CD8-positive, alpha-beta memory T cell (primary cell): ENCODE data around the gene TBCEL. TPM values are rescaled to one million over a fixed set of nuclear protein-coding genes. Genes with fewer than 3 reads are reported as not detected.

ENCODE experiments used
- CTCF ChIA-PET: fragments of 350-600 bp; sonication (Branson Sonifier 250); formaldehyde crosslinking; loops from one replicate; lab custom pipeline; 2021; ENCODE audit warnings: antibody characterized with exemption; lab: Charles Lee
- POLR2A ChIA-PET: fragments of 350-600 bp; sonication (Branson Sonifier 250); formaldehyde crosslinking; loops from one replicate; lab custom pipeline; 2021; ENCODE audit warnings: antibody characterized with exemption; lab: Charles Lee
- DNase-seq, 5 donors: peaks; one replicate each; pipeline versions ENCODE4 v3.0.0 to v3.0.0-alpha.2; 2020 to 2022; ENCODE audit warnings: mixed read lengths in 1 of 5
- H3K27ac ChIP-seq: one replicate; pipeline ENCODE4 v1.7.0; 2013; ENCODE audit warnings: low read depth, mild to moderate bottlenecking, low read length, moderate library complexity
- H3K27me3 ChIP-seq: 2 replicates; pipeline ENCODE4 v1.7.0; 2013; ENCODE audit warnings: low read length, mild to moderate bottlenecking; ENCODE audit not compliant: insufficient read depth, poor library complexity, severe bottlenecking
- H3K36me3 ChIP-seq: 2 replicates; pipeline ENCODE4 v1.7.0; 2013; ENCODE audit warnings: mild to moderate bottlenecking, low read length, moderate library complexity; ENCODE audit not compliant: insufficient read depth
- H3K4me1 ChIP-seq: 2 replicates; pipeline ENCODE4 v1.7.0; 2013; ENCODE audit warnings: mild to moderate bottlenecking, low read length, moderate library complexity; ENCODE audit not compliant: insufficient read depth
- H3K4me3 ChIP-seq: 2 replicates; pipeline ENCODE4 v1.7.0; 2013; ENCODE audit warnings: mild to moderate bottlenecking, low read length
- H3K9me3 ChIP-seq: 2 replicates; pipeline ENCODE4 v1.7.0; 2013; ENCODE audit warnings: mild to moderate bottlenecking, low read length
- H3K27ac Mint-ChIP-seq, 8 donors: one replicate each; pipeline ENCODE4 v1.8.0; 2020 to 2021; ENCODE audit warnings: mixed read lengths in 8 of 8, mild to moderate bottlenecking in 6 of 8, inconsistent platforms in 3 of 8, moderate library complexity in 3 of 8
- H3K27me3 Mint-ChIP-seq, 2 donors: one replicate each; pipeline ENCODE4 v1.8.0; 2020 to 2021; ENCODE audit warnings: mixed read lengths in 2 of 2, mild to moderate bottlenecking in 1 of 2, moderate library complexity in 1 of 2
- H3K36me3 Mint-ChIP-seq, 3 donors: one replicate each; pipeline ENCODE4 v1.8.0; 2020 to 2021; ENCODE audit warnings: mixed read lengths in 3 of 3, inconsistent platforms in 1 of 3, mild to moderate bottlenecking in 1 of 3
- H3K4me1 Mint-ChIP-seq, 3 donors: one replicate each; pipeline ENCODE4 v1.8.0; 2020 to 2021; ENCODE audit warnings: mixed read lengths in 3 of 3, inconsistent platforms in 1 of 3, mild to moderate bottlenecking in 1 of 3
- H3K4me3 Mint-ChIP-seq, 7 donors: one replicate each; pipeline ENCODE4 v1.8.0; 2020 to 2021; ENCODE audit warnings: mixed read lengths in 7 of 7, mild to moderate bottlenecking in 6 of 7, moderate library complexity in 4 of 7, inconsistent platforms in 2 of 7
- H3K9me3 Mint-ChIP-seq, 5 donors: one replicate each; pipeline ENCODE4 v1.8.0; 2020 to 2022; ENCODE audit warnings: mixed read lengths in 5 of 5, mild to moderate bottlenecking in 3 of 5, moderate library complexity in 2 of 5, inconsistent platforms in 1 of 5
- polyA plus RNA-seq: library from polyadenylated mRNA; unstranded; fragments of 300-500 nt; fragmentation: Illumina TruSeq; gene quantifications from one replicate; pipeline ENCODE4 v1.2.3, GENCODE V29; 2021
- total RNA-seq, 2 experiments: library from RNA; stranded (reverse); gene quantifications; one replicate each; pipeline ENCODE4 v1.2.3, GENCODE V29; 2021

Gene TBCEL
- total and polyA plus RNA-seq, 3 experiments from 2014 or later: 2.6 to 13.2 (median 12.1) TPM

DNA sequence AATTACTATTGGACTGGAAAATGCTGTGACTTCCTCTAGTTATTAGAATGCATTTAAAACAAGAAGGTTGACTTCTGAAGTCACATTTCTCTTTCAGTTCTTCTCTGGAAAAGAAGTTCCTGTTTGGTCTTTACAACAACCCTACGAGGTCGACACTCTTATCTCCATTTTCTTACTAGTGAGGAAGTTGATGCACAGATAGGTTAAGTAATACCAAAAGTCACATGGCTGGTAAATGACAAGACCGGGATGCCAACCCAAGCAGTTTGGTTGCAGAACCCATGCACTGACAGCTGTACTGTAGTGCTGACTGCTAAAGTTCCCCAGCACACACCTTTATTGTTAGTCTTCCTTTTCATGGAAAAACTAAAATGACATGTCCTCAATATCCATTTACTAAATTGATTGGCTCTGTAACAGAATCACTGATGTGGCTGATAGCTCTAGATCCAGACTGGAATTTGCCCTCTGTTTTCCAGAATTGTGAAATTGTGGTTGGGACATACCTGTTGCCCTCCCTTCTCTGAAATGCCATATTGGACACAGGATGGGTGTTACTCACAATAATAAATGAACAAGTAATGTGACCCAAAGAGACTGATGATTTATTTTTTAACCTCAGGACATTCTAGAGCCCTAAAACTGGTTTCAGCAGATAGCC, 67.7 kb downstream of the TBCEL start:
- no peaks in the 10 kb centered on the region for H3K27me3 Mint-ChIP-seq
- no peaks in the 10 kb centered on the region for H3K27me3 ChIP-seq
- DNase-seq: no peak
- H3K4me1 Mint-ChIP-seq: no peaks in the 10 kb centered on the region
- H3K9me3 ChIP-seq: no peaks in the 10 kb centered on the region
- no peaks in the 10 kb centered on the region for H3K36me3 ChIP-seq
- H3K27ac ChIP-seq: no peak overlapping the region
- no peaks in the 10 kb centered on the region for H3K9me3 Mint-ChIP-seq
- peak overlapping the region in 1 of 8 donors; percentile 35 for H3K27ac Mint-ChIP-seq
- H3K4me3 ChIP-seq: no peak overlapping the region
- H3K4me3 Mint-ChIP-seq: no peak overlapping the region
- H3K4me1 ChIP-seq: no peaks in the 10 kb centered on the region
- POLR2A ChIA-PET: no interaction called here
- H3K36me3 Mint-ChIP-seq: peaks cover 15 to 20% (median 20%) of the 10 kb centered on the region in 3 donors
- CTCF ChIA-PET: no interaction called here

GRCh38 chr11:121095561-121095960, 71.7 kb downstream of the TBCEL start:
- POLR2A ChIA-PET: no interaction called here
- no peak overlapping the region for H3K4me3 ChIP-seq
- H3K4me1 Mint-ChIP-seq: no peaks in the 10 kb centered on the region
- no peaks in the 10 kb centered on the region for H3K36me3 ChIP-seq
- no peak overlapping the region for H3K4me3 Mint-ChIP-seq
- no peaks in the 10 kb centered on the region for H3K9me3 Mint-ChIP-seq
- H3K4me1 ChIP-seq: no peaks in the 10 kb centered on the region
- no peak for DNase-seq
- H3K9me3 ChIP-seq: no peaks in the 10 kb centered on the region
- CTCF ChIA-PET: no interaction called here
- H3K27me3 ChIP-seq: no peaks in the 10 kb centered on the region
- no peak overlapping the region for H3K27ac ChIP-seq
- H3K27me3 Mint-ChIP-seq: peaks cover 0 to 2% of the 10 kb centered on the region in 2 donors
- no peak overlapping the region for H3K27ac Mint-ChIP-seq
- H3K36me3 Mint-ChIP-seq: no peaks in the 10 kb centered on the region

- no peaks in the 10 kb centered on the region for H3K9me3 ChIP-seq
- Mint-ChIP-seq H3K4me3 (no peak overlapping the region), H3K27me3 (peaks cover 0 to 2% of the 10 kb centered on the region in 2 donors), H3K27ac (no peak overlapping the region), H3K36me3 (no peaks in the 10 kb centered on the region), H3K9me3 (no peaks in the 10 kb centered on the region), H3K4me1 (no peaks in the 10 kb centered on the region)
- DNase-seq: no peak
- no peak overlapping the region for H3K4me3 ChIP-seq
- no peaks in the 10 kb centered on the region for H3K27me3 ChIP-seq
- CTCF ChIA-PET: no interaction called here
- H3K27ac ChIP-seq: no peak overlapping the region
- H3K36me3 ChIP-seq: no peaks in the 10 kb centered on the region
- POLR2A ChIA-PET: no interaction called here
- no peaks in the 10 kb centered on the region for H3K4me1 ChIP-seq
These were observed 75.5 kb downstream of the TBCEL start for GRCh38 chr11:121099364-121099763.

DNA sequence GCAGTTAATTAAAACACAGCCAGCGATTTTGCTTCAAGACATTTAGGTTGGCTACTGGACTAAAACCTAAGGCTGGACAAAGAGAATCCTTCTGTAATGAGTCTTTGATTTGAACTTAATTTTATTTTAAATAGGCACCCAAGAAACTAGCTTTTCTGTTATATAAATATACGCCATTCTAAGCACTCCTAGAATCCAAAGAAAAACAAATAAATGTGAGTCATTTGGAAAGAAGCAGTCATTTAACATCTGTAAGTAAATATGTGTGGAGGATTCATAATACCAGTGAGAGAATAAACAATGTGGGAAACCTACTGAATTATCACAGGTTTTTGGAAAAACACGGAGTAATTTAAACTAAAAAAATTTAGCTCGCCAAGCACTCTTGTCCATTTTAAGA, 76.0 kb downstream of the TBCEL start:
- DNase-seq: no peak
- Mint-ChIP-seq H3K36me3 (no peaks in the 10 kb centered on the region), H3K4me1 (no peaks in the 10 kb centered on the region), H3K4me3 (no peak overlapping the region), H3K27ac (no peak overlapping the region), H3K9me3 (no peaks in the 10 kb centered on the region), H3K27me3 (peaks cover 0 to 2% of the 10 kb centered on the region in 2 donors)
- ChIA-PET POLR2A (no interaction called here), CTCF (no interaction called here)
- no peaks in the 10 kb centered on the region for H3K36me3 ChIP-seq
- no peaks in the 10 kb centered on the region for H3K27me3 ChIP-seq
- H3K4me3 ChIP-seq: no peak overlapping the region
- H3K9me3 ChIP-seq: no peaks in the 10 kb centered on the region
- no peak overlapping the region for H3K27ac ChIP-seq
- H3K4me1 ChIP-seq: no peaks in the 10 kb centered on the region

DNA sequence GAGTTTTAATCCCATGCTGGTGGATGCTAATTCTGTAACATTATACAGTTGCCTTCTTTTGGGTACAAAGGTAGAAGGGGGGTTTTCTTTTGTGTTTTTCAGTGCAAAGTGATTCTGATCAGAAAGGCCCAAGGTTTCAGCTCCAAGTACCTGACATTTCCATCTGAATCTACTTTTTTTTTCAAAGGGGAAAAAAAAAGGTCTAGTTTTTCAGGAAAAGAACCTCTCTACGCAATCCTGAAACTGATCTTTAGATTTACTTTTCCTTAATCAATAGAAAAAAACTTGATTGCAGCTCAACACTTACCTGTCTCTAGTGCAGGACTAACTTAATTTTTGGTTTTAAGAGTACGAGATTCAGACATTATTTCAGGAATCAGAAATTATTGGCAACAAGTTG, 77.0 kb downstream of the TBCEL start, which contains the start of gene TECTA:
Gene TECTA, plus strand, starts transcription at position 301 of the 400 bp plus-strand sequence. CDS start 1,423 bp downstream, outside the sequence.
- H3K4me3 Mint-ChIP-seq: no peak within 1 kb of the TSS
- ChIA-PET CTCF (no interaction called here), POLR2A (no interaction called here)
- Histone ChIP-seq H3K27me3 (no peaks in the 10 kb centered on the region), H3K27ac (no peak within 1 kb of the TSS), H3K36me3 (no peaks in the 10 kb centered on the region), H3K4me1 (no peaks in the 10 kb centered on the region), H3K4me3 (no peak within 1 kb of the TSS), H3K9me3 (no peaks in the 10 kb centered on the region)
- H3K4me1 Mint-ChIP-seq: no peaks in the 10 kb centered on the region
- peaks cover 0 to 2% of the 10 kb centered on the region in 2 donors for H3K27me3 Mint-ChIP-seq
- no peaks in the 10 kb centered on the region for H3K9me3 Mint-ChIP-seq
- H3K27ac Mint-ChIP-seq: no peak within 1 kb of the TSS
- H3K36me3 Mint-ChIP-seq: no peaks in the 10 kb centered on the region
- no peak for DNase-seq

DNA sequence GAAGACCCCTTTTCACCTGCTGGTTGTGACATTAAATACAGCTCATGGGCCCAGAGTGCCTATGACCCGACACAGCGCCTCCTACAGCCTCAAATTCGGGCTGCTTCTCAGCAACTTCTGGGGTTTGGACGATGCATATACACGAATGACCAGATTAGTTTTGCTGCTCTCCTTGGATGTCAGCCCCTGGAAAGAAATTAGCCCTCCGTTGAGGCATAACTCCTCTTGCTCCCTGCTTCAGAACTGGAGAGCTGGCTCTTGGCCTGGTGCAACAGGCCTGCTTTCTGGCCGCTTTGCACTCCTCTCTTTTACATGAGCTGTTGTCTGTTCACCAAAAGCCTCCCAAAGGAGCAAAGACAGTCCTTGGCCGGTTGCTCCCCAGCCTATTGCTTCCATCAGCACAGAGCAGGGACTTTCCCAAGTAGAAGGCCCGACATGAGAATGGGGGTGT, 80.4 kb downstream of the TBCEL start:
- Histone ChIP-seq H3K27ac (no peak overlapping the region), H3K9me3 (no peaks in the 10 kb centered on the region), H3K4me3 (no peak overlapping the region), H3K4me1 (no peaks in the 10 kb centered on the region), H3K27me3 (no peaks in the 10 kb centered on the region), H3K36me3 (no peaks in the 10 kb centered on the region)
- Mint-ChIP-seq H3K27ac (peak overlapping the region in 1 of 8 donors; percentile 32), H3K4me1 (no peaks in the 10 kb centered on the region), H3K9me3 (no peaks in the 10 kb centered on the region), H3K36me3 (no peaks in the 10 kb centered on the region), H3K27me3 (peaks cover 0 to 2% of the 10 kb centered on the region in 2 donors), H3K4me3 (no peak overlapping the region)
- DNase-seq: no peak
- CTCF ChIA-PET: no interaction called here
- POLR2A ChIA-PET: no interaction called here

DNA sequence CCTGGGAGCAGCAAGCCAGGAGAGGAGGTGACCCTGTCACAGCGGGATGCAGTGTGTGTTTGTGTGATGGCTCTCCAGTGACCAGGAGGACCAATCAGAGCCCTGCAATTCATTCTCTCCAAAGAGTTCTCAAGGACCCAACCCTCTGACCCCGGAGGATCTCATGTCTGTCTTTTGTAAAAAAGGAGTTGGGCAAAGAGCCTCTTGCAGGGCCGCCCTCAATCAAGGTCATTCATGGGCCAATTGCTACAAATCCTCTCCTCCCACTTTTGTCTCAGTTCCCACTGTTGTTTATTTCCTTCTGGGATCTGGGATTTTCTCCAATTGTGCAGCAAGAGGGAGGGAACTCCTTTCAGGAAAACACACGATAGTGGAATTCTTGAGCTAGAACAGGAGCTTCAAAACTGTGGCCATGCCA, 81.2 kb downstream of the TBCEL start:
- Mint-ChIP-seq H3K27ac (no peak overlapping the region), H3K36me3 (no peaks in the 10 kb centered on the region), H3K9me3 (no peaks in the 10 kb centered on the region), H3K4me3 (no peak overlapping the region), H3K4me1 (no peaks in the 10 kb centered on the region), H3K27me3 (peaks cover 0 to 2% of the 10 kb centered on the region in 2 donors)
- POLR2A ChIA-PET: no interaction called here
- H3K27me3 ChIP-seq: no peaks in the 10 kb centered on the region
- H3K9me3 ChIP-seq: no peaks in the 10 kb centered on the region
- DNase-seq: no peak
- H3K36me3 ChIP-seq: no peaks in the 10 kb centered on the region
- no peak overlapping the region for H3K27ac ChIP-seq
- H3K4me3 ChIP-seq: no peak overlapping the region
- CTCF ChIA-PET: no interaction called here
- H3K4me1 ChIP-seq: no peaks in the 10 kb centered on the region

DNA sequence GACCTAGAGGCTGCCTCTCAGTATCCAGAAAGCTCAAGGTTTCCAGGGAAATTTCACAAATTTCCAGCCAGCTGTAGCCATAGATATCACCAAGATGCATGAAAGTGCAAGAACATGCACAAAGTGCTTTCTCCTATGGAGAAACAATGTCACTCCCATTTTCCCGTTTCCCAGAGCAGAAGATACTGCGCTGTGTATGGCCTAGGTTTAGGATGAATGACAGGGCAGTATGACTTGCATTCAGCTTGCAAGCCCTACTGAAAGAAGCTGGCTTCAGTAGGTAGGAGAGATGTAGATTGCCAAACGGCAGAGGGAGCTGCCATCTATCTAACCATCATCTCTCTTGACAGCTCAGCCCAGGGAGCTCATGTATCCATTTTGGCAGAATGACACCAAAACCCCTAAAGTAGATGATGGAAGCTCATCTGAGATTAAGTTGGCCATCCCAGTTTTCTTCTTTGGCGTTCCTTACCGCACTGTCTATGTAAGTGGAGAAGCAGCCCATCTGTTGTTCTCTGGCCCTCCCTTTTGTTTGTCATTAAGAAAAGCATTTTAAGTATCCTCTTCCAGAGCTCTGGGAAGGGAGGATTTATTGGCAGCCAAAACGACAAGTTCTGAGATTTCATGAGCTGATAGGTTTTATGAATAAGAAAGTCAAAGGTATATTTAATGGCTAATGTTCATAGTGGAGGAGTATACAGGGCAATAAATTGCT, 81.7 kb downstream of the TBCEL start:
- no peak overlapping the region for H3K27ac Mint-ChIP-seq
- H3K4me1 Mint-ChIP-seq: no peaks in the 10 kb centered on the region
- Histone ChIP-seq H3K9me3 (no peaks in the 10 kb centered on the region), H3K27ac (no peak overlapping the region), H3K36me3 (no peaks in the 10 kb centered on the region), H3K27me3 (no peaks in the 10 kb centered on the region), H3K4me1 (no peaks in the 10 kb centered on the region), H3K4me3 (no peak overlapping the region)
- peaks cover 0 to 2% of the 10 kb centered on the region in 2 donors for H3K27me3 Mint-ChIP-seq
- DNase-seq: no peak
- no peaks in the 10 kb centered on the region for H3K9me3 Mint-ChIP-seq
- POLR2A ChIA-PET: no interaction called here
- H3K36me3 Mint-ChIP-seq: no peaks in the 10 kb centered on the region
- CTCF ChIA-PET: no interaction called here
- H3K4me3 Mint-ChIP-seq: no peak overlapping the region
